Neuronal stem cell (in vitro differentiated cells): ENCODE data around the gene MTARC2.

ENCODE experiments used
- DNase-seq: peaks from one replicate; pipeline ENCODE4 v3.0.0-alpha.2; 2013; ENCODE audit warnings: low spot score
- H2AFZ ChIP-seq: one replicate; pipeline ENCODE4 v1.6.1; 2013; ENCODE audit warnings: mild to moderate bottlenecking, low read length, inconsistent platforms
- H2AK5ac ChIP-seq: 2 replicates; pipeline ENCODE4 v1.6.1; 2013; ENCODE audit warnings: low read depth, mild to moderate bottlenecking, inconsistent platforms, low read length, moderate library complexity, mixed read lengths
- H2BK120ac ChIP-seq: 2 replicates; pipeline ENCODE4 v1.6.1; 2013; ENCODE audit warnings: low read depth, mild to moderate bottlenecking, inconsistent platforms, low read length, moderate library complexity, mixed read lengths
- H2BK12ac ChIP-seq: one replicate; pipeline ENCODE4 v1.6.1; 2013; ENCODE audit warnings: low read length, inconsistent platforms
- H2BK15ac ChIP-seq: 2 replicates; pipeline ENCODE4 v1.6.1; 2013; ENCODE audit warnings: mild to moderate bottlenecking, low read length, inconsistent platforms, mixed read lengths
- H2BK5ac ChIP-seq: one replicate; pipeline ENCODE4 v1.6.1; 2013; ENCODE audit warnings: inconsistent platforms, mild to moderate bottlenecking, low read length, moderate library complexity
- H3K14ac ChIP-seq: one replicate; pipeline ENCODE4 v1.6.1; 2013; ENCODE audit warnings: low read length, inconsistent platforms
- H3K18ac ChIP-seq: 2 replicates; pipeline ENCODE4 v1.6.1; 2013; ENCODE audit warnings: low read length, inconsistent platforms
- H3K23ac ChIP-seq: 2 replicates; pipeline ENCODE4 v1.6.1; 2013; ENCODE audit warnings: low read depth, mild to moderate bottlenecking, mixed read lengths, low read length, inconsistent platforms; ENCODE audit not compliant: poor library complexity
- H3K27ac ChIP-seq: replicated peaks from 3 replicates; pipeline ENCODE4 v1.5.1; 2013; ENCODE audit warnings: low read length, inconsistent platforms
- H3K27me3 ChIP-seq, 3 experiments: 2 replicates each; pipeline ENCODE4 v1.6.1; 2013; ENCODE audit warnings: low read length in 3 of 3, mild to moderate bottlenecking in 2 of 3, inconsistent platforms in 1 of 3, low read depth in 1 of 3, mixed read lengths in 1 of 3, moderate library complexity in 1 of 3; ENCODE audit not compliant: control insufficient read depth in 3 of 3, insufficient read depth in 3 of 3
- H3K36me3 ChIP-seq, 2 donors: replicated peaks in 1 of 2; 2 replicates each; pipeline ENCODE4 v1.6.1; 2013; ENCODE audit warnings: low read length in 2 of 2; ENCODE audit not compliant: control insufficient read depth in 2 of 2, insufficient read depth in 2 of 2
- H3K4ac ChIP-seq: 2 replicates; pipeline ENCODE4 v1.6.1; 2013; ENCODE audit warnings: inconsistent platforms, mild to moderate bottlenecking, low read length, moderate library complexity
- H3K4me1 ChIP-seq, 2 donors: 1 replicate in 1 of 2; 2 replicates in 1 of 2; pipeline ENCODE4 v1.6.1; 2013; ENCODE audit warnings: low read length in 2 of 2, low read depth in 1 of 2; ENCODE audit not compliant: control insufficient read depth in 2 of 2, insufficient read depth in 1 of 2
- H3K4me2 ChIP-seq: one replicate; pipeline ENCODE4 v1.6.1; 2013; ENCODE audit warnings: mild to moderate bottlenecking, low read length, inconsistent platforms; ENCODE audit not compliant: insufficient read depth, poor library complexity, severe bottlenecking
- H3K4me3 ChIP-seq, 2 donors: 2 replicates each; pipeline ENCODE4 v1.5.1; 2013; ENCODE audit warnings: low read length in 2 of 2, mild to moderate bottlenecking in 2 of 2, inconsistent platforms in 1 of 2, moderate library complexity in 1 of 2
- H3K79me1 ChIP-seq: one replicate; pipeline ENCODE4 v1.6.1; 2013; ENCODE audit warnings: low read depth, mild to moderate bottlenecking, inconsistent platforms, low read length, moderate library complexity
- H3K9ac ChIP-seq: one replicate; pipeline ENCODE4 v1.6.1; 2013; ENCODE audit warnings: mild to moderate bottlenecking, low read depth, low read length, inconsistent platforms; ENCODE audit not compliant: poor library complexity
- H3K9me3 ChIP-seq, 2 donors: replicated peaks in 1 of 2; 2 replicates each; pipeline versions ENCODE3 to v1.6.1; 2013; ENCODE audit warnings: low read length in 2 of 2, mild to moderate bottlenecking in 2 of 2, inconsistent platforms in 1 of 2, low read depth in 1 of 2, mixed read lengths in 1 of 2, moderate library complexity in 1 of 2; ENCODE audit not compliant: control insufficient read depth in 2 of 2, insufficient read depth in 1 of 2
- H4K8ac ChIP-seq: one replicate; pipeline ENCODE4 v1.6.1; 2013; ENCODE audit warnings: low read depth, mild to moderate bottlenecking, inconsistent platforms, low read length, moderate library complexity
- H4K91ac ChIP-seq: one replicate; pipeline ENCODE4 v1.6.1; 2013; ENCODE audit warnings: low read length, low read depth, mild to moderate bottlenecking, inconsistent platforms; ENCODE audit not compliant: poor library complexity
- WGBS, 2 donors: extraction: QIAGEN DNeasy Blood & Tissue Kit; methylation state at CpG; one replicate each; pipeline ENCODE4 v1.1.7; 2013; ENCODE audit warnings: missing lambda C conversion rate in 2 of 2, mixed read lengths in 1 of 2; ENCODE audit not compliant: insufficient read length in 2 of 2, insufficient replicate concordance in 1 of 2; ENCODE audit errors: extremely low coverage in 2 of 2; 5-methylcytosine and 5-hydroxymethylcytosine counted together

Gene MTARC2

GRCh38 chr1:220767312-220768125 is 19.4 kb downstream of the MTARC2 start:
- no peak overlapping the region for H2BK15ac ChIP-seq
- H3K14ac ChIP-seq = no peak overlapping the region
- H3K9ac ChIP-seq = no peak overlapping the region
- H2BK12ac ChIP-seq = no peak overlapping the region
- no peak for DNase-seq
- H3K27ac ChIP-seq = no peak overlapping the region
- H3K36me3 ChIP-seq = no peaks in the 10 kb centered on the region
- no peak overlapping the region for H3K23ac ChIP-seq
- H3K27me3 ChIP-seq = no peaks in the 10 kb centered on the region
- WGBS, 2 donors = no CpG with 5 or more reads among the region's 8 CpGs
- no peak overlapping the region for H3K18ac ChIP-seq
- H3K4ac ChIP-seq = no peak overlapping the region
- H3K4me3 ChIP-seq = no peak overlapping the region
- H4K8ac ChIP-seq = no peak overlapping the region
- no peak overlapping the region for H3K4me2 ChIP-seq
- H2BK120ac ChIP-seq = no peak overlapping the region
- no peak overlapping the region for H2BK5ac ChIP-seq
- no peak overlapping the region for H2AFZ ChIP-seq
- H2AK5ac ChIP-seq = no peak overlapping the region
- H3K4me1 ChIP-seq = no peaks in the 10 kb centered on the region
- H3K79me1 ChIP-seq = peaks cover 2% of the 10 kb centered on the region
- no peaks in the 10 kb centered on the region for H3K9me3 ChIP-seq
- no peak overlapping the region for H4K91ac ChIP-seq

GRCh38 chr1:220768126-220768601 is 20.0 kb downstream of the MTARC2 start:
- H3K4me1 ChIP-seq = no peaks in the 10 kb centered on the region
- H3K27me3 ChIP-seq = no peaks in the 10 kb centered on the region
- no peak overlapping the region for H4K91ac ChIP-seq
- no peak overlapping the region for H3K9ac ChIP-seq
- H4K8ac ChIP-seq = no peak overlapping the region
- H2BK5ac ChIP-seq = no peak overlapping the region
- no peak overlapping the region for H3K4me2 ChIP-seq
- H3K79me1 ChIP-seq = peaks cover 2% of the 10 kb centered on the region
- no peaks in the 10 kb centered on the region for H3K36me3 ChIP-seq
- H2AK5ac ChIP-seq = no peak overlapping the region
- no peak overlapping the region for H3K18ac ChIP-seq
- no peak overlapping the region for H2BK15ac ChIP-seq
- WGBS, 2 donors = no CpG with 5 or more reads among the region's 5 CpGs
- H3K4me3 ChIP-seq = no peak overlapping the region
- no peak for DNase-seq
- no peak overlapping the region for H3K23ac ChIP-seq
- no peak overlapping the region for H3K14ac ChIP-seq
- no peak overlapping the region for H2BK120ac ChIP-seq
- no peak overlapping the region for H3K4ac ChIP-seq
- no peak overlapping the region for H3K27ac ChIP-seq
- H2AFZ ChIP-seq = no peak overlapping the region
- no peaks in the 10 kb centered on the region for H3K9me3 ChIP-seq
- H2BK12ac ChIP-seq = no peak overlapping the region

GRCh38 chr1:220769205-220769604 is 21.1 kb downstream of the MTARC2 start:
- H3K4me2 ChIP-seq = no peak overlapping the region
- peaks cover 2% of the 10 kb centered on the region for H3K79me1 ChIP-seq
- no peak overlapping the region for H4K8ac ChIP-seq
- no peaks in the 10 kb centered on the region for H3K36me3 ChIP-seq
- no peak overlapping the region for H2BK15ac ChIP-seq
- no CpG with 5 or more reads among the region's 13 CpGs for WGBS, 2 donors
- H3K23ac ChIP-seq = no peak overlapping the region
- H3K18ac ChIP-seq = no peak overlapping the region
- no peak overlapping the region for H3K4me3 ChIP-seq
- no peak overlapping the region for H3K27ac ChIP-seq
- no peaks in the 10 kb centered on the region for H3K4me1 ChIP-seq
- H3K27me3 ChIP-seq = no peaks in the 10 kb centered on the region
- no peak overlapping the region for H2BK5ac ChIP-seq
- no peak for DNase-seq
- H3K9me3 ChIP-seq = no peaks in the 10 kb centered on the region
- H3K4ac ChIP-seq = no peak overlapping the region
- H2AK5ac ChIP-seq = no peak overlapping the region
- H2BK12ac ChIP-seq = no peak overlapping the region
- no peak overlapping the region for H2AFZ ChIP-seq
- H2BK120ac ChIP-seq = no peak overlapping the region
- no peak overlapping the region for H3K14ac ChIP-seq
- H3K9ac ChIP-seq = no peak overlapping the region
- no peak overlapping the region for H4K91ac ChIP-seq

- Histone ChIP-seq H2BK15ac (no peak overlapping the region), H3K27me3 (no peaks in the 10 kb centered on the region), H2AK5ac (no peak overlapping the region), H2BK120ac (no peak overlapping the region), H3K4me2 (no peak overlapping the region), H3K23ac (no peak overlapping the region), H2BK5ac (no peak overlapping the region), H4K91ac (no peak overlapping the region), H3K14ac (no peak overlapping the region), H2BK12ac (no peak overlapping the region), H3K4ac (no peak overlapping the region), H3K9ac (no peak overlapping the region), H3K4me3 (no peak overlapping the region), H3K79me1 (peaks cover 2% of the 10 kb centered on the region), H3K18ac (no peak overlapping the region), H4K8ac (no peak overlapping the region), H2AFZ (no peak overlapping the region), H3K27ac (no peak overlapping the region), H3K36me3 (no peaks in the 10 kb centered on the region), H3K4me1 (no peaks in the 10 kb centered on the region), H3K9me3 (no peaks in the 10 kb centered on the region)
- no peak for DNase-seq
- no CpG with 5 or more reads among the region's 15 CpGs for WGBS, 2 donors
Observed at GRCh38 chr1:220770245-220770913, 22.3 kb downstream of the MTARC2 start.
